H7 (cell line): ENCODE measurements around the gene PHACTR1. TPM values are rescaled to one million over a fixed set of nuclear protein-coding genes. Genes with fewer than 3 reads are reported as not detected.

ENCODE experiments used
- DNase-seq: peaks from one replicate; pipeline ENCODE4 v3.0.0; 2012
- H3K27me3 ChIP-seq: 2 replicates; pipeline ENCODE4 v1.6.0; 2011; ENCODE audit warnings: mild to moderate bottlenecking, low read length; ENCODE audit not compliant: control insufficient read depth, insufficient read depth
- H3K36me3 ChIP-seq: replicated peaks from 2 replicates; pipeline ENCODE4 v1.5.1; 2011; ENCODE audit warnings: low read length; ENCODE audit not compliant: control insufficient read depth, insufficient read depth
- H3K4me3 ChIP-seq: 2 replicates; pipeline ENCODE4 v1.5.1; 2011; ENCODE audit warnings: low read depth, mild to moderate bottlenecking, control low read depth, low read length, moderate library complexity; ENCODE audit not compliant: insufficient read depth
- total RNA-seq: library from RNA; depleted of rRNA; stranded (reverse); fragments of >200 nt; shearing (Covaris generic); gene quantifications from 2 replicates; pipeline ENCODE4 v1.2.3, GENCODE V29; 2014

Gene PHACTR1
- total RNA-seq, 1 experiment from 2014 or later: 3.3 TPM

GRCh38 chr6:13013681-13014503 is 297.3 kb downstream of the PHACTR1 start:
- Histone ChIP-seq H3K36me3 (no peaks in the 10 kb centered on the region), H3K27me3 (peaks cover 41% of the 10 kb centered on the region), H3K4me3 (peak overlapping the region; percentile 56)
- DNase-seq: peak; percentile 86

GRCh38 chr6:13014504-13015378 is 298.2 kb downstream of the PHACTR1 start:
- H3K36me3 ChIP-seq: no peaks in the 10 kb centered on the region
- DNase-seq: peak; percentile 74
- peaks cover 41% of the 10 kb centered on the region for H3K27me3 ChIP-seq
- peak overlapping the region; percentile 56 for H3K4me3 ChIP-seq

GRCh38 chr6:13015379-13015681 is 298.8 kb downstream of the PHACTR1 start:
- Histone ChIP-seq H3K4me3 (no peak overlapping the region), H3K27me3 (peaks cover 41% of the 10 kb centered on the region), H3K36me3 (no peaks in the 10 kb centered on the region)
- no peak for DNase-seq

GRCh38 chr6:13024616-13025015 is 308.0 kb downstream of the PHACTR1 start:
- H3K36me3 ChIP-seq: no peaks in the 10 kb centered on the region
- no peak overlapping the region for H3K4me3 ChIP-seq
- H3K27me3 ChIP-seq: no peaks in the 10 kb centered on the region; the same call in 1 of the 2 replicates
- DNase-seq: no peak

GRCh38 chr6:13025893-13026499 is 309.4 kb downstream of the PHACTR1 start:
- Histone ChIP-seq H3K36me3 (no peaks in the 10 kb centered on the region), H3K27me3 (no peaks in the 10 kb centered on the region), H3K4me3 (no peak overlapping the region)
- DNase-seq: no peak

GRCh38 chr6:13026557-13026956 is 310.0 kb downstream of the PHACTR1 start:
- DNase-seq: peak; percentile 21
- no peaks in the 10 kb centered on the region for H3K27me3 ChIP-seq
- H3K4me3 ChIP-seq: no peak overlapping the region
- H3K36me3 ChIP-seq: no peaks in the 10 kb centered on the region

- Histone ChIP-seq H3K27me3 (no peaks in the 10 kb centered on the region), H3K4me3 (no peak overlapping the region), H3K36me3 (no peaks in the 10 kb centered on the region)
- no peak for DNase-seq
Measured at GRCh38 chr6:13027207-13027606, 310.6 kb downstream of the PHACTR1 start.

- DNase-seq: no peak
- Histone ChIP-seq H3K27me3 (no peaks in the 10 kb centered on the region), H3K4me3 (no peak overlapping the region), H3K36me3 (no peaks in the 10 kb centered on the region)
Measured at GRCh38 chr6:13030396-13030795, 313.8 kb downstream of the PHACTR1 start.

- no peak for DNase-seq
- no peaks in the 10 kb centered on the region for H3K36me3 ChIP-seq
- H3K27me3 ChIP-seq: no peaks in the 10 kb centered on the region
- no peak overlapping the region for H3K4me3 ChIP-seq
Measured at GRCh38 chr6:13032566-13032965, 316.0 kb downstream of the PHACTR1 start.

GRCh38 chr6:13033145-13033544 is 316.6 kb downstream of the PHACTR1 start:
- no peak overlapping the region for H3K4me3 ChIP-seq
- no peak for DNase-seq
- H3K27me3 ChIP-seq: no peaks in the 10 kb centered on the region
- H3K36me3 ChIP-seq: no peaks in the 10 kb centered on the region

GRCh38 chr6:13034316-13034715 is 317.7 kb downstream of the PHACTR1 start:
- H3K4me3 ChIP-seq: no peak overlapping the region
- no peak for DNase-seq

GRCh38 chr6:13035606-13036005 is 319.0 kb downstream of the PHACTR1 start:
- no peaks in the 10 kb centered on the region for H3K36me3 ChIP-seq
- DNase-seq: no peak
- no peak overlapping the region for H3K4me3 ChIP-seq
- H3K27me3 ChIP-seq: no peaks in the 10 kb centered on the region

More at GRCh38 chr6:13034316-13034715, 317.7 kb downstream of the PHACTR1 start:
- Histone ChIP-seq H3K36me3 (no peaks in the 10 kb centered on the region), H3K27me3 (no peaks in the 10 kb centered on the region)

GRCh38 chr6:13038315-13038714 is 321.7 kb downstream of the PHACTR1 start:
- H3K36me3 ChIP-seq: no peaks in the 10 kb centered on the region
- no peaks in the 10 kb centered on the region for H3K27me3 ChIP-seq
- no peak overlapping the region for H3K4me3 ChIP-seq

GRCh38 chr6:13038741-13039190 is 322.2 kb downstream of the PHACTR1 start:
- no peaks in the 10 kb centered on the region for H3K27me3 ChIP-seq
- DNase-seq: no peak
- H3K36me3 ChIP-seq: no peaks in the 10 kb centered on the region
- H3K4me3 ChIP-seq: no peak overlapping the region

More at GRCh38 chr6:13038315-13038714, 321.7 kb downstream of the PHACTR1 start:
- DNase-seq: no peak
